C4-2B (cell line): ENCODE results near the gene BAIAP2L2.
"Not testable (repeated sequence)": the region's sequence is repeated elsewhere in the genome, so short reads cannot be mapped to it uniquely, and the experiment has no call there.

Source experiments
- H3K27ac ChIP-seq: fragments of 450-650 bp; 2 replicates; pipeline ENCODE4 v1.5.1; 2017
- ZFX ChIP-seq: fragments of 450-650 bp; IDR thresholded peaks from 2 replicates; pipeline ENCODE4 v1.6.1; 2017
- TF ChIP-seq, protein P1 (sequence below): fragments of 450-650 bp; conservative IDR thresholded peaks from 2 replicates; pipeline ENCODE4 v1.5.1; 2017; ENCODE audit warnings: mild to moderate bottlenecking

The BAIAP2L2 gene

DNA sequence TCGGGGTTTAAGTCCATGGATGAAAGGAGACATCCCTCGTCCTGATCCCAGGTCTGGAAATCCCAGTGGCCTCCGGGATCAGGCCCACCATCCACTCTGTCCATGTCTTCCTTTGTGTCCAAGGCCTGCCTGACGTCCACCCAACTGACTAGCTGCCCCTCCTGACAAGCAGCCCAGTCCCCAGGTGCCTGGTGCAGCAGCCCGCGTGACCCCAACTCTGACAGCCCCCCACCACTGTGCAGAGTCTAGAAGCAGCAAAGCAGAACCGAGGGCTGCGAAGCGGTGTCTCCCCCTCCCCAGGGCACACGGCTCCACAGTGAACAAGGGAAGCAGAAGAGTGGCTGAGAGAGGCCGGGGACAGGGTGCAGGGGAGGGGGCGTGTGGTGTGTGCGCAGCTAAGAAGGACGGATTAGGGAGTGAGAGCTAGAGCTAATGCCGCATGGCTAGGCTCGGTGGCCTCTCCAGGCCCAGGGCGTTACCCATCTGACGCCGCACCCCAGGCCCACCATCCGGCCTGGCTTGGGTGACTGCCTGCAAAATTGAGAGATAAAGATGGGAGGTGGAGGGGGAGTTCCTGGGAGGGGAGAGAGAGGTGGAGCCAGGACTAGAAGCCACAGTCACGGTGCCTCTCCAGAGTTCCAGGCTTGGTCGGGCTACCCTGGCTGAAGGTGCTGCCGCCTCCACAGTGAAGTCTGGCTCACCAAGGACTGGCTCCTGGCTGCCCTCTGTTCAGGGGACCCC, 16.6 kb upstream of the BAIAP2L2 start:
- H3K27ac ChIP-seq, result no peak overlapping the region
- TF ChIP-seq, protein P1, sequence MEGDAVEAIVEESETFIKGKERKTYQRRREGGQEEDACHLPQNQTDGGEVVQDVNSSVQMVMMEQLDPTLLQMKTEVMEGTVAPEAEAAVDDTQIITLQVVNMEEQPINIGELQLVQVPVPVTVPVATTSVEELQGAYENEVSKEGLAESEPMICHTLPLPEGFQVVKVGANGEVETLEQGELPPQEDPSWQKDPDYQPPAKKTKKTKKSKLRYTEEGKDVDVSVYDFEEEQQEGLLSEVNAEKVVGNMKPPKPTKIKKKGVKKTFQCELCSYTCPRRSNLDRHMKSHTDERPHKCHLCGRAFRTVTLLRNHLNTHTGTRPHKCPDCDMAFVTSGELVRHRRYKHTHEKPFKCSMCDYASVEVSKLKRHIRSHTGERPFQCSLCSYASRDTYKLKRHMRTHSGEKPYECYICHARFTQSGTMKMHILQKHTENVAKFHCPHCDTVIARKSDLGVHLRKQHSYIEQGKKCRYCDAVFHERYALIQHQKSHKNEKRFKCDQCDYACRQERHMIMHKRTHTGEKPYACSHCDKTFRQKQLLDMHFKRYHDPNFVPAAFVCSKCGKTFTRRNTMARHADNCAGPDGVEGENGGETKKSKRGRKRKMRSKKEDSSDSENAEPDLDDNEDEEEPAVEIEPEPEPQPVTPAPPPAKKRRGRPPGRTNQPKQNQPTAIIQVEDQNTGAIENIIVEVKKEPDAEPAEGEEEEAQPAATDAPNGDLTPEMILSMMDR, result no peak
- no peak for TF ChIP-seq ZFX

DNA sequence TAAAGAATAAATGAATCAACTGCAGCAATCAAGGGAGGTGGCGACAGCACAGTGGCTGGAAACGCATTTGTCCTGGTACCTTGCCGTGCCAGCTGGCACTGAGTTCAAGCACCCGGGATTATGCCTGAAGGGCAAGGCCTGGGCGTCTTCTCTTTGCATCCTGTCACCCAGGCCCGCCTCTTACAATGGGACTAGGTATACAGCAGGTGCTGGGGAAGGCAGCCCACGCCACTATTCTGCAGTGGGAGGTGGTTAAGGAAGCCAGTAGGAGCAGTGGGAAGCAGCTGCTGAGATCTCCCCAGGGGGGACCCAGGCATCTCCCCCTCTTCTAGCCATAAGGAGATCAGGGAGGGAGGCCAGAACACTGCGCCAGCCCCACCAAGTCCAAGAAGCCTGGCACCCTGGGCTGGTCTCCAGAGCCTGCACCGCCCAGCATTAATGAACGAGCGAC, 15.3 kb upstream of the BAIAP2L2 start:
- TF ChIP-seq, protein P1, result no peak
- no peak for TF ChIP-seq ZFX
- H3K27ac ChIP-seq, result no peak overlapping the region

DNA sequence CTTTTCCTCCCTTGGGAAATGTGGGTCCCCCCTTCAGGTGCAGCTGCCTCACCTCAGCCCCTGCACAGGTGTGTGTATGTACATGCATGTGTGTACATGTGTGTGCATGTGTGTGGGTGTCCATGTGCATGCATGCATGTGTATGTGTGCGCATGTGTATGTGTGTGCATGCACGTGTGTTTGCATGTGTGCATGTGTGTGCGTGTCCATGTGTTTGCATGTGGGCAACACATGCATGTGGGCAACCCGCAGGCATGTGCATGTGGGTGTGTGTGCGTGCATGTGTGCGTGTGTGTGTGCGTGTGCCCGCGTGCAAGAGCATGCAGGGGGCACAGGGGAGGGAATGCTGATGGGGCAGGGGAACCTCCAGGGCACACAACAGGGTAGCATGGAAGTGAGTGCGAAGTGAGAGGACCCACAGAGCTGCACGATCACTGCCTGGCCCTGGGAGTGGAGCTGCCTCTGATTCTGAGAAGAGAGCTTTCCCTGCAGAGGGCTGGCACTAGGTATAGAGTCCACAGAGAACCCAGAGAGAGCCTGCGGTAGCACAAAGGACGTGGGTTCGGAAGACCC, 14.6 kb upstream of the BAIAP2L2 start:
- H3K27ac ChIP-seq, result no peak overlapping the region
- TF ChIP-seq ZFX, result no peak
- TF ChIP-seq, protein P1, result no peak

DNA sequence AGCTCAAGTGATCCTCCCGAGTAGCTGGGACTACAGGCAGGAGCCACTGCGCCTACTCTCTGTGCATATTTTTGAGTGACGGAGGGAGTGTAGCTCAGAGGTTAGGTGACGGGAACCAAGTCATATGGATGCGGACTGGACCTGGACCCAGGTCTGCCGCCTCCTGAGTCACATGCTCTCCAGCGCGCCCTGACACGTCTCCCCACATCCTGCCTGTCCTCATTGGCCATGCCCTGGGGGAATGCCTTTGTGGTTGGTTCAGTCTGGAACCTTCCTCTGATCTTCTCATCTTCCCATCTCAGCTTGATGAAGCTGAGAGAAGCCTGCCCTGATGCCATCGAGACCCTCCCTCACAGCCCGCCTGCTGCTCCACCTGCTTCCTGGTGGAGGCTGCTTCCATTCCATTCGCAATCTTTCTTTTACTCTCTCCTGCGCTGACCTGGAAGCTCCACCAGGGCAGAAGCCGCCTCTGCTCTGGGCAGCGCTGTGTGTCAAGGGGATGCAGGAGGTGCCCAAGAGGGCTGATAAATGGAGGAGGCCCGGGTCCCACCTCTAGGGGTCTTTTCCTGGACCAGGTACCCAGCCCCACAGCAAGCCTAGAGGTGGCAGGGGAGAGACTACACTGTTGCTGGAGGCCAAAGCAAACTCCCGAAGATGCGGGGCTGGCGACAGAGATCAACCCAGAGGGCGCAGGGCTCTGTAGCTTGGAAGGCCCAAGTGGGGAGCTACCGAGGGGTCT, 13.9 kb upstream of the BAIAP2L2 start:
- TF ChIP-seq ZFX, result no peak
- TF ChIP-seq, protein P1, result no peak
- no peak overlapping the region for H3K27ac ChIP-seq

DNA sequence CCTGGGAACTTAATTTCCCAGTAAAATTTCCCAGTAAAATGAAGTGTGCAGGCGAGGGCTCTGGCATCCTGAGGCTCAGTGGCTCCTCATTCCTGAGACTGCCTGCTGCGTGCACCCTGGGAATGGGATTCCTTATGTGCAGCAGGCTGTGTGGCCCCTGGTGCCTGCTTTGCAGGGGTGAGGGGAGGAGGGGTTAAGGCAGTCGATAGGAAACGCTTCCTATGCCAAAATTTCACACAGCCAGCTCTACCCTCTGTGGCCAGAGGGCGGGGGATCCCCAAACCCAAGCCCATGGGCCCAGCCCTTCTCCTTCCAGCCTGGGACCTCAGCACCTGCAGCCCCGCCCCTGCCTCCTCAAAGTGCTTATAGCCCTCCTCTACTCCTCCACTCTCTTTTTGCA, 12.1 kb upstream of the BAIAP2L2 start:
- TF ChIP-seq, protein P1, result no peak
- no peak for TF ChIP-seq ZFX
- H3K27ac ChIP-seq, result no peak overlapping the region

DNA sequence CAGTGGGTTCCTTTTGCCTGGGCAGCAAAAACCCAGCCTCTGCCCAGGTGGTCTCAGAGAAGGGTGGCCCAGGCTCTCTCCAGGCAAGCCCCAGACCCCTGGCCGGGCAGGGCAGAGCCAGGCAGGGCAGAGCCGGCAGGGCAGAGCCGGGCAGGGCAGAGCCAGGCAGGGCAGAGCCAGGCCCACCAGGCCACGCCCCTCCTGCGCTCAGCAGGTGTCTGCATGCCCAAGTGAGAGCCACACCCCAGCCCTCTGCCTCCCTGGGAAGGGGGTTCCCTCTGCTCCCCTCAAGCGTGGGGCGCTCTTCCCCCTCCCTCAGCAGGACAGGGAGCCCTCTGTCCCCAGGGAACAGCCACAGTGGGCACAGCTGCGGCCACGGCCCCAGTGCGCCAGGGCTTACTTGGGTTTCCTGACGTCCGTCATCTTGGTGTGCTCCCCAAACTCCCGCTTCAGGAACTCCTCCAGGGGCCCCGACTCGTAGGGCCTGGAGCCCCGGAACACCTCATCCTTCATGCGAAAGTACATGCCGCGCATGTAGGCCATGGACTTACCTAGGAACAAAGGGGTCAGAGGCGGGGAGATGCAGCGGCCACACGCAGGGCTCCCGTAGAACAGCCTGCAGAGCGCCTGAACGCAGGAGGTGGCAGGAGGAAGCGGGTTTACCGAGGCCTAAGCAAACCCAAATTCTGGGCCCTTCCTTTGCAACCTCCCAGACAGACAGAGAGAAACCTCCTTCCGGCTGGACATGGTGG, 10.1 kb upstream of the BAIAP2L2 start:
- no peak overlapping the region for H3K27ac ChIP-seq
- TF ChIP-seq ZFX, result no peak
- TF ChIP-seq, protein P1, result no peak

DNA sequence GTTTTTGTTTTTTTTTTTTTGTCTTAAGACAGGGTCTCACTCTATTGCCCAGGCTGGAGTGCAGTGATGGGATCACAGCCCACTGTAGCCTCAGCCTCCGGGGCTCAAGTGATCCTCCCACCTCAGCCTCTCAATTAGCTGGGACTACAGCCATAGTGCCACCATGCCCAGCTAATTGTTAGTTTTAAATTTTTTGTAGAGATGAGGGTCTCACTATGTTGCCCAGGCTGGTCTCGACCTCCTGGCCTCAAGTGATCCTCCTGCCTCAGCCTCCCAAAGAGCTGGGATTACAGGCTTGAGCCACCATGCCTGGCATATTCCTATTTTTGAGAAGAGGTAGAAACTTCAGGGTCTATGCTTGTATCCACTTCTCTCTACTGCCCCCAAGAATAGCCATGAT, 8.3 kb upstream of the BAIAP2L2 start:
- H3K27ac ChIP-seq, result not testable (repeated sequence)
